B cell (primary cell): ENCODE data around the gene MRPL34. TPM values are rescaled to one million over a fixed set of nuclear protein-coding genes. Genes with fewer than 3 reads are reported as not detected.
A peak's percentile ranks its signal among the peaks of the same experiment; 100 is the strongest.

Experiments
- ATAC-seq: fragments of 200-7000 bp; cut with Tn5 transposase; one replicate; pipeline ENCODE4 v1.10.0; 2021; ENCODE audit warnings: low read depth, mild to moderate bottlenecking, moderate number of reproducible peaks, moderate library complexity
- CTCF ChIA-PET: fragments of 350-600 bp; sonication (Branson Sonifier 250); formaldehyde crosslinking; loops from one replicate; lab custom pipeline; 2021; ENCODE audit warnings: antibody characterized with exemption, inconsistent platforms; lab: Charles Lee
- POLR2A ChIA-PET: fragments of 350-600 bp; sonication (Branson Sonifier 250); formaldehyde crosslinking; loops from one replicate; lab custom pipeline; 2021; ENCODE audit warnings: antibody characterized with exemption; lab: Charles Lee
- DNase-seq: peaks from one replicate; pipeline ENCODE4 v3.0.0; 2013
- H2AFZ ChIP-seq: 2 replicates; pipeline ENCODE4 v1.6.1; 2012; ENCODE audit warnings: mild to moderate bottlenecking, low read depth, low read length; ENCODE audit not compliant: insufficient read depth, poor library complexity, severe bottlenecking
- H3K27ac ChIP-seq, 2 donors: 1 replicate in 1 of 2; 2 replicates in 1 of 2; pipeline ENCODE4 v1.5.1; 2012 to 2013; ENCODE audit warnings: low read length in 2 of 2, mild to moderate bottlenecking in 2 of 2, moderate library complexity in 1 of 2
- H3K27me3 ChIP-seq, 4 experiments: fragments of 200-600 bp in 1 of 4; sonication (generic) in 1 of 4; replicated peaks in 1 of 4; 1 replicate in 2 of 4; 2 replicates in 2 of 4; pipeline versions ENCODE4 v1.6.1 to v1.7.0; 2013 to 2016; ENCODE audit warnings: low read length in 3 of 4, mild to moderate bottlenecking in 2 of 4, mixed read lengths in 1 of 4, moderate library complexity in 1 of 4; ENCODE audit not compliant: insufficient read depth in 4 of 4, control insufficient read depth in 3 of 4; ENCODE audit errors: control extremely low read depth in 1 of 4
- H3K36me3 ChIP-seq, 2 experiments: replicated peaks in 1 of 2; 1 replicate in 1 of 2; 2 replicates in 1 of 2; pipeline versions ENCODE4 v1.6.1 to v1.7.1; 2013; ENCODE audit warnings: low read length in 1 of 2; ENCODE audit not compliant: insufficient read depth in 2 of 2, control insufficient read depth in 1 of 2; ENCODE audit errors: control extremely low read depth in 1 of 2, extremely low read depth in 1 of 2
- H3K4me1 ChIP-seq, 2 donors: fragments of 200-600 bp in 1 of 2; sonication (generic) in 1 of 2; 1 replicate in 1 of 2; 2 replicates in 1 of 2; pipeline versions ENCODE4 v1.5.1 to v1.6.1; 2013 to 2017; ENCODE audit warnings: low read length in 2 of 2; ENCODE audit not compliant: control insufficient read depth in 2 of 2, insufficient read depth in 2 of 2
- H3K4me2 ChIP-seq: replicated peaks from 2 replicates; pipeline ENCODE3; 2012; ENCODE audit warnings: mild to moderate bottlenecking, low read depth, low read length; ENCODE audit not compliant: poor library complexity, severe bottlenecking
- H3K4me3 ChIP-seq, 5 experiments: fragments of 200-600 bp in 1 of 5; sonication (generic) in 1 of 5; 1 replicate in 3 of 5; 2 replicates in 2 of 5; pipeline versions ENCODE4 v1.5.1 to v1.7.0; 2011 to 2016; ENCODE audit warnings: low read length in 4 of 5, mild to moderate bottlenecking in 4 of 5, low read depth in 2 of 5, control low read depth in 1 of 5, moderate library complexity in 1 of 5; ENCODE audit not compliant: insufficient read depth in 1 of 5; ENCODE audit errors: control extremely low read depth in 1 of 5, extremely low read depth in 1 of 5
- H3K79me2 ChIP-seq: fragments of 200-600 bp; sonication (generic); one replicate; pipeline ENCODE4 v1.6.0; 2016; ENCODE audit warnings: low read length; ENCODE audit not compliant: control insufficient read depth, insufficient read depth
- H3K9ac ChIP-seq: fragments of 200-600 bp; sonication (generic); 2 replicates; pipeline ENCODE4 v1.6.1; 2017; ENCODE audit warnings: mild to moderate bottlenecking, low read length, moderate library complexity
- H3K9me3 ChIP-seq, 3 donors: one replicate each; pipeline versions ENCODE4 v1.6.1 to v1.7.1; 2013; ENCODE audit warnings: low read length in 2 of 3; ENCODE audit not compliant: control insufficient read depth in 2 of 3, insufficient read depth in 1 of 3; ENCODE audit errors: control extremely low read depth in 1 of 3
- H4K20me1 ChIP-seq: 2 replicates; pipeline ENCODE4 v1.6.0; 2012; ENCODE audit warnings: mild to moderate bottlenecking, low read length; ENCODE audit not compliant: insufficient read depth, control insufficient read depth, poor library complexity, severe bottlenecking
- H3K27ac Mint-ChIP-seq: one replicate; pipeline ENCODE4 v1.8.0; 2021; ENCODE audit warnings: mixed read lengths
- H3K27me3 Mint-ChIP-seq: one replicate; pipeline ENCODE4 v1.8.0; 2021; ENCODE audit warnings: mixed read lengths
- H3K4me1 Mint-ChIP-seq: one replicate; pipeline ENCODE4 v1.8.0; 2021; ENCODE audit warnings: mixed read lengths
- H3K4me3 Mint-ChIP-seq: one replicate; pipeline ENCODE4 v1.8.0; 2021; ENCODE audit warnings: mixed read lengths
- H3K9me3 Mint-ChIP-seq: one replicate; pipeline ENCODE4 v1.8.0; 2022; ENCODE audit warnings: mixed read lengths; ENCODE audit not compliant: insufficient read depth
- EZH2 ChIP-seq: IDR thresholded peaks from 2 replicates; pipeline ENCODE4 v1.6.1; 2012; ENCODE audit warnings: borderline replicate concordance, low read depth, mild to moderate bottlenecking, moderate library complexity, low read length; ENCODE audit not compliant: insufficient read depth, poor library complexity, severe bottlenecking
- WGBS: methylation state at CpG from one replicate; pipeline ENCODE4 v1.1.5; 2013; ENCODE audit warnings: missing lambda C conversion rate; ENCODE audit not compliant: insufficient coverage; 5-methylcytosine and 5-hydroxymethylcytosine counted together
- intact Hi-C: fragments of 100-400 bp; cut with micrococcal nuclease; formaldehyde crosslinking; loops from one replicate; pipeline ENCODE4 v1.10.0; 2022
- polyA plus RNA-seq: library from polyadenylated mRNA; depleted of rRNA; stranded (reverse); fragments of >200 nt; gene quantifications from 2 replicates; pipeline ENCODE4 v1.2.3, GENCODE V29; 2012
- total RNA-seq, 2 donors: library from RNA; stranded (reverse); fragments of 120-200 nt in 1 of 2; gene quantifications; 1 replicate in 1 of 2; 2 replicates in 1 of 2; pipeline versions ENCODE4 v1.2.3 to v1.2.4, GENCODE V29; 2013 to 2022
- TF ChIP-seq, protein P1 (sequence below): fragments of 200-600 bp; IDR thresholded peaks from one replicate; pipeline ENCODE4 v1.8.0; 2022; ENCODE audit warnings: antibody characterized with exemption, mild to moderate bottlenecking

The MRPL34 gene
- total and polyA plus RNA-seq, 2 donors (not counting 1 experiment from before 2014, with no cell fraction given): 16.5 to 45.7 TPM

DNA sequence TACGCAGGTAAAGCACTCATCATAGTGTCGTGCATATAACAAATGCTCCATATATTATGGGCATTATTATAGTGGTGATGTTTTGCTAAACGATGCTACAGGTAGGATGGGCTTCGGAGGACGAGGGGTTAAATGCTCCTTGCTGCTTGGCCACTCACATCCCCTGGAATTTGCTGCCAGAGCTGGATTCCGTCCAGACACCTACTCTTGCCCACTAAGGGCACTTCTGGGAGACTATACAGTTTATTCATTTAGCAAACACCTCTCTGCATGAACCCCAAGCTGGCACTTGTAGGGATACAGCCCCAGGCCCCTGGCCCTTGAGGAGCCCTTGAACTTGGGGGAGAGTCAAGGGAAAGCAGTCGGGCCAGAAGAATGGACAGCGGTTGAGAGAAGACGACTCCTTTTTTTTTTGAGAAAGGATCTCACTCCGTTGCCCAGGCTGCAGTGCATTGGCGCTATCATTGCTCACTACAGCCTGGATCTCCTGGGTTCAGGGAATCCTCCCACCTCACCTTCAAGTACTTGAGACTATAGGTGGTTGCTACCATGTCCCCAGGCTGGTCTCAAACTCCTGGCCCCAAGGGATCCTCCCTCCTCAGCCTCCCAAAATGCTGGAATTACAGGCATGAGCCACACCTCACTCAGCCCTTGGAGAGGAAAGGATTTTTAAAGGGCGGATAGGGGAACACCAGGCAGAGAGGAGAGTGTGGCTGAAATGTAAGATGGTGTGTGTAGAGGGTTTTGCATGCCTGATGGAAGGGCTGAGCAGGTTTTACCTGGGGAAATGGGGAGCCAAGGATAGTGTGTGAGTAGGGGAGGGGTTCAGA, 1.1 kb upstream of the MRPL34 start:
- Mint-ChIP-seq H3K9me3 (no peaks in the 10 kb centered on the region), H3K4me1 (peaks cover 48% of the 10 kb centered on the region), H3K27me3 (no peaks in the 10 kb centered on the region), H3K4me3 (peak overlapping the region; percentile 91), H3K27ac (peak overlapping the region; percentile 90)
- CTCF ChIA-PET: interaction anchor here (0.6 to 2.9 kb wide), 20 partner anchors 9 to 233 kb away, joined by 3 to 18 read pairs (median 4); partner anchors contain the start of genes ANKLE1, ANO8, BABAM1 and USE1
- peak overlapping the region in 2 of 5 experiments; percentile 6 to 38 for H3K4me3 ChIP-seq
- DNase-seq: no peak
- no peaks in the 10 kb centered on the region for H3K27me3 ChIP-seq
- H3K4me1 ChIP-seq: peaks cover 30 to 45% of the 10 kb centered on the region in 2 donors
- no peak overlapping the region for H3K9ac ChIP-seq
- no peak for ATAC-seq
- TF ChIP-seq, protein P1, sequence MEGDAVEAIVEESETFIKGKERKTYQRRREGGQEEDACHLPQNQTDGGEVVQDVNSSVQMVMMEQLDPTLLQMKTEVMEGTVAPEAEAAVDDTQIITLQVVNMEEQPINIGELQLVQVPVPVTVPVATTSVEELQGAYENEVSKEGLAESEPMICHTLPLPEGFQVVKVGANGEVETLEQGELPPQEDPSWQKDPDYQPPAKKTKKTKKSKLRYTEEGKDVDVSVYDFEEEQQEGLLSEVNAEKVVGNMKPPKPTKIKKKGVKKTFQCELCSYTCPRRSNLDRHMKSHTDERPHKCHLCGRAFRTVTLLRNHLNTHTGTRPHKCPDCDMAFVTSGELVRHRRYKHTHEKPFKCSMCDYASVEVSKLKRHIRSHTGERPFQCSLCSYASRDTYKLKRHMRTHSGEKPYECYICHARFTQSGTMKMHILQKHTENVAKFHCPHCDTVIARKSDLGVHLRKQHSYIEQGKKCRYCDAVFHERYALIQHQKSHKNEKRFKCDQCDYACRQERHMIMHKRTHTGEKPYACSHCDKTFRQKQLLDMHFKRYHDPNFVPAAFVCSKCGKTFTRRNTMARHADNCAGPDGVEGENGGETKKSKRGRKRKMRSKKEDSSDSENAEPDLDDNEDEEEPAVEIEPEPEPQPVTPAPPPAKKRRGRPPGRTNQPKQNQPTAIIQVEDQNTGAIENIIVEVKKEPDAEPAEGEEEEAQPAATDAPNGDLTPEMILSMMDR: no peak
- no peak for TF ChIP-seq EZH2
- H2AFZ ChIP-seq: peak overlapping the region; percentile 83
- no peaks in the 10 kb centered on the region for H3K36me3 ChIP-seq
- POLR2A ChIA-PET: interaction anchor here (0.6 to 1.5 kb wide), 17 partner anchors 12 to 1356 kb away, joined by 3 to 12 read pairs (median 7); partner anchors contain the start of genes BABAM1 and USE1
- H3K4me2 ChIP-seq: peak overlapping the region; percentile 96
- no peaks in the 10 kb centered on the region for H3K9me3 ChIP-seq
- peak overlapping the region; percentile 37 to 57 for H3K27ac ChIP-seq
- intact Hi-C loops: loop anchor here (1.0 to 10.0 kb wide), 9 partner anchors 12 to 717 kb away; partner anchors contain the start of genes BABAM1, HAUS8, MYO9B and OCEL1
- H4K20me1 ChIP-seq: peaks cover 2% of the 10 kb centered on the region
- 96% methylated on average over 3 of the region's 12 CpGs for WGBS
- H3K79me2 ChIP-seq: peaks cover 38% of the 10 kb centered on the region
